ENCODE results near the gene IGFBP4. TPM values are rescaled to one million over a fixed set of nuclear protein-coding genes. Genes with fewer than 3 reads are reported as not detected.

IGFBP4 gene
- total and polyA plus RNA-seq, 8 donors = 30.2 to 190 (median 65.9) TPM

DNA sequence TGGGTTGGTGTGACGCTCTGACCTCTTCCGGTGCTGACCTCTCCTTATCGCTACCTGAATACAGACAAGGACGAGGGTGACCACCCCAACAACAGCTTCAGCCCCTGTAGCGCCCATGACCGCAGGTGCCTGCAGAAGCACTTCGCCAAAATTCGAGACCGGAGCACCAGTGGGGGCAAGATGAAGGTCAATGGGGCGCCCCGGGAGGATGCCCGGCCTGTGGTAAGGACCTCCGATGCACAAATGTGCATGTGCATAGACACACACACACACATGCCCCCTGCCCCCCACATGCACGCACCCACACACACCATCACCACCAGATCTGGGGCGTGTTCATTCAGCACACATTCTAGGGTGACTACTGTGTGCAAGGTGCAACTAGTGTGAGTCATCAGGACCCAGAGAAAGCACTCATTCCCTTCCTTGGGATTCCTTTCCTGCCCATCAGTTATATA lies 9.7 kb downstream of the IGFBP4 start:
- DNase-seq = no peak
- Histone ChIP-seq H3K27me3 (no peaks in the 10 kb centered on the region), H3K9me3 (no peaks in the 10 kb centered on the region), H3K4me3 (no peak overlapping the region), H3K36me3 (no peaks in the 10 kb centered on the region), H3K4me1 (peaks cover 11 to 25% (median 14%) of the 10 kb centered on the region in 3 donors), H3K27ac (no peak overlapping the region)
- FAIRE-seq = no peak
- TF ChIP-seq, protein P1, sequence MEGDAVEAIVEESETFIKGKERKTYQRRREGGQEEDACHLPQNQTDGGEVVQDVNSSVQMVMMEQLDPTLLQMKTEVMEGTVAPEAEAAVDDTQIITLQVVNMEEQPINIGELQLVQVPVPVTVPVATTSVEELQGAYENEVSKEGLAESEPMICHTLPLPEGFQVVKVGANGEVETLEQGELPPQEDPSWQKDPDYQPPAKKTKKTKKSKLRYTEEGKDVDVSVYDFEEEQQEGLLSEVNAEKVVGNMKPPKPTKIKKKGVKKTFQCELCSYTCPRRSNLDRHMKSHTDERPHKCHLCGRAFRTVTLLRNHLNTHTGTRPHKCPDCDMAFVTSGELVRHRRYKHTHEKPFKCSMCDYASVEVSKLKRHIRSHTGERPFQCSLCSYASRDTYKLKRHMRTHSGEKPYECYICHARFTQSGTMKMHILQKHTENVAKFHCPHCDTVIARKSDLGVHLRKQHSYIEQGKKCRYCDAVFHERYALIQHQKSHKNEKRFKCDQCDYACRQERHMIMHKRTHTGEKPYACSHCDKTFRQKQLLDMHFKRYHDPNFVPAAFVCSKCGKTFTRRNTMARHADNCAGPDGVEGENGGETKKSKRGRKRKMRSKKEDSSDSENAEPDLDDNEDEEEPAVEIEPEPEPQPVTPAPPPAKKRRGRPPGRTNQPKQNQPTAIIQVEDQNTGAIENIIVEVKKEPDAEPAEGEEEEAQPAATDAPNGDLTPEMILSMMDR (IDR thresholded peaks at IDR 0.05) = no peak
- intact Hi-C loops (cut with DNase I) = no loop called here
- 68 to 75% methylated on average over 15 of the region's 15 CpGs for WGBS, 2 donors
- ATAC-seq = no peak

DNA sequence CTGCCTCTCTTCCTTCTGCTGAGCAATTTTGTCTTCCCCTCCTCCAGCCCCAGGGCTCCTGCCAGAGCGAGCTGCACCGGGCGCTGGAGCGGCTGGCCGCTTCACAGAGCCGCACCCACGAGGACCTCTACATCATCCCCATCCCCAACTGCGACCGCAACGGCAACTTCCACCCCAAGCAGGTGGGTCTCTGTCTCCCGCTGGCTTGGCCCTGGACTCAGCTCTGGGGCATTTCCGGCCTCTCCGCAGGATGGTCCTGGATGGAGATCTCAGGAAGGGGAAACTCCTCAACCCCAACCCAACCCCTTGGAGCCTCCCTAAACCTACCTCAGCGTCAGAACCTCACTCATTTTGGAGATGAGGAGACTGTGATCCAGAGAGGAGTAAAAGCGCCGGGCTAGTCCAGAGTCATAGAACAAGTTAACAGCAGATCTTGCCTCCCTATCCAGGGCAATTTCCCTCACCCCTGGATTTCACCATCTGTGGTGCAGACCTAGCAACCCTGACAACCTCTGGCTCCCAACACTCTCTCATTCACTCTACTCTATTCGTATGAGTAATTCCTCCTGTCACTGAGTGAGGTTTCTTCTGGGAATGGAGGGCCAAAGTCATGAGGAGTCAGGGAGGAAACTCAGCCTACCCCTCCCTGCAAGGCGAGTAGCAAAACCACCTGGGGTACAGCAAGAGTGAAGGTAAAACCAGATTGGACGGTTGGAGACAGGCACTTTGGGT lies 10.8 kb downstream of the IGFBP4 start:
- Histone ChIP-seq H3K4me1 (peaks cover 2 to 14% (median 5%) of the 10 kb centered on the region in 3 donors), H3K9me3 (no peaks in the 10 kb centered on the region), H3K36me3 (no peaks in the 10 kb centered on the region), H3K27me3 (no peaks in the 10 kb centered on the region), H3K4me3 (no peak overlapping the region), H3K27ac (no peak overlapping the region)
- intact Hi-C loops (cut with DNase I) = no loop called here
- FAIRE-seq (no peak), ATAC-seq (no peak), DNase-seq (no peak)
- TF ChIP-seq, protein P1 (IDR thresholded peaks at IDR 0.05) = no peak
- 76 to 87% methylated on average over 19 of the region's 19 CpGs for WGBS, 2 donors

DNA sequence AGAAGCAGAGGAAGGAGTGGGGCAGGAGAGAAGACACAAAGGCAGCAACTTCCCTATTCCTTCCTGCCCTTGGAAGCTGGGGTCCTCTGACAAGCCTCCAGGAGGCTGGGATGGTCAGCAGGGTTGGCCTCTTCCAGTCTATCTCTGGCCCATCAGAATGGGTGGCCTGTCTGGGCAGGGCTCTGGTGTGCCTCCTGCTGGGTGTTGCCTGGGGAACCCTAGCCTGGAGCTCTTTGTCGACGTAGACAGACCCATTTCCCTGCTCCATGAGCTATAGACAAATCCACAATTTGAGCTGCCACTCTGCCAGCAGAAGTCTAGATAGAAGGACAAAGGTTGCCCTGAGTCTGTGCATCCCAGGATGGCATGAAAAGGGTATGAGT lies 11.4 kb downstream of the IGFBP4 start:
- H3K36me3 ChIP-seq = no peaks in the 10 kb centered on the region

DNA sequence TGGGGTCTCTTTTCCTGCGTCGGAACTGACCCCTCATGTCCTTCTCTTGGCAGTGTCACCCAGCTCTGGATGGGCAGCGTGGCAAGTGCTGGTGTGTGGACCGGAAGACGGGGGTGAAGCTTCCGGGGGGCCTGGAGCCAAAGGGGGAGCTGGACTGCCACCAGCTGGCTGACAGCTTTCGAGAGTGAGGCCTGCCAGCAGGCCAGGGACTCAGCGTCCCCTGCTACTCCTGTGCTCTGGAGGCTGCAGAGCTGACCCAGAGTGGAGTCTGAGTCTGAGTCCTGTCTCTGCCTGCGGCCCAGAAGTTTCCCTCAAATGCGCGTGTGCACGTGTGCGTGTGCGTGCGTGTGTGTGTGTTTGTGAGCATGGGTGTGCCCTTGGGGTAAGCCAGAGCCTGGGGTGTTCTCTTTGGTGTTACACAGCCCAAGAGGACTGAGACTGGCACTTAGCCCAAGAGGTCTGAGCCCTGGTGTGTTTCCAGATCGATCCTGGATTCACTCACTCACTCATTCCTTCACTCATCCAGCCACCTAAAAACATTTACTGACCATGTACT lies 13.2 kb downstream of the IGFBP4 start:
- ATAC-seq (no peak), FAIRE-seq (no peak)
- no peaks in the 10 kb centered on the region for H3K36me3 ChIP-seq

More for the DNA sequence above, 11.4 kb downstream of the IGFBP4 start:
- ATAC-seq (no peak), DNase-seq (no peak), FAIRE-seq (no peak)
- Histone ChIP-seq H3K4me1 (peaks cover 0 to 9% (median 0%) of the 10 kb centered on the region in 3 donors), H3K9me3 (no peaks in the 10 kb centered on the region), H3K4me3 (no peak overlapping the region), H3K27ac (no peak overlapping the region), H3K27me3 (no peaks in the 10 kb centered on the region)
- 58 to 61% methylated on average over 2 of the region's 2 CpGs for WGBS, 2 donors
- TF ChIP-seq, protein P1 (IDR thresholded peaks at IDR 0.05) = no peak
- intact Hi-C loops (cut with DNase I) = no loop called here

More for the DNA sequence above, 13.2 kb downstream of the IGFBP4 start:
- TF ChIP-seq, protein P1 (IDR thresholded peaks at IDR 0.05) = no peak
- H3K27me3 ChIP-seq = no peaks in the 10 kb centered on the region
- 69 to 76% methylated on average over 16 of the region's 16 CpGs for WGBS, 2 donors
- DNase-seq = no peak
- H3K9me3 ChIP-seq = no peaks in the 10 kb centered on the region
- intact Hi-C loops (cut with DNase I) = no loop called here
- H3K4me3 ChIP-seq = no peak overlapping the region
- H3K27ac ChIP-seq = no peak overlapping the region
- no peaks in the 10 kb centered on the region for H3K4me1 ChIP-seq

Data from pancreas (tissue), 10 donors.